HL-60 (cell line): ENCODE data around the gene S100A8.
A peak's percentile ranks its signal among the peaks of the same experiment; 100 is the strongest.

Experiments
- GABPA ChIP-seq: IDR thresholded peaks from 2 replicates; pipeline ENCODE4 v1.6.1; 2012; ENCODE audit warnings: low read depth
- POLR2AphosphoS5 ChIP-seq: IDR thresholded peaks from 2 replicates; pipeline ENCODE4 v1.6.1; 2012; ENCODE audit warnings: low read depth
- SPI1 ChIP-seq: IDR thresholded peaks from 2 replicates; pipeline ENCODE4 v1.6.1; 2012; ENCODE audit warnings: low read depth, mild to moderate bottlenecking, borderline replicate concordance
- TF ChIP-seq, protein P1 (sequence below): IDR thresholded peaks from one replicate; pipeline ENCODE4 v1.5.1; 2011; ENCODE audit warnings: low read length, control low read depth, inconsistent platforms; ENCODE audit not compliant: insufficient read depth
- TF ChIP-seq, protein P2 (sequence below): IDR thresholded peaks from 2 replicates; pipeline ENCODE4 v1.6.1; 2012; ENCODE audit warnings: low read depth; ENCODE audit not compliant: insufficient replicate concordance

DNA sequence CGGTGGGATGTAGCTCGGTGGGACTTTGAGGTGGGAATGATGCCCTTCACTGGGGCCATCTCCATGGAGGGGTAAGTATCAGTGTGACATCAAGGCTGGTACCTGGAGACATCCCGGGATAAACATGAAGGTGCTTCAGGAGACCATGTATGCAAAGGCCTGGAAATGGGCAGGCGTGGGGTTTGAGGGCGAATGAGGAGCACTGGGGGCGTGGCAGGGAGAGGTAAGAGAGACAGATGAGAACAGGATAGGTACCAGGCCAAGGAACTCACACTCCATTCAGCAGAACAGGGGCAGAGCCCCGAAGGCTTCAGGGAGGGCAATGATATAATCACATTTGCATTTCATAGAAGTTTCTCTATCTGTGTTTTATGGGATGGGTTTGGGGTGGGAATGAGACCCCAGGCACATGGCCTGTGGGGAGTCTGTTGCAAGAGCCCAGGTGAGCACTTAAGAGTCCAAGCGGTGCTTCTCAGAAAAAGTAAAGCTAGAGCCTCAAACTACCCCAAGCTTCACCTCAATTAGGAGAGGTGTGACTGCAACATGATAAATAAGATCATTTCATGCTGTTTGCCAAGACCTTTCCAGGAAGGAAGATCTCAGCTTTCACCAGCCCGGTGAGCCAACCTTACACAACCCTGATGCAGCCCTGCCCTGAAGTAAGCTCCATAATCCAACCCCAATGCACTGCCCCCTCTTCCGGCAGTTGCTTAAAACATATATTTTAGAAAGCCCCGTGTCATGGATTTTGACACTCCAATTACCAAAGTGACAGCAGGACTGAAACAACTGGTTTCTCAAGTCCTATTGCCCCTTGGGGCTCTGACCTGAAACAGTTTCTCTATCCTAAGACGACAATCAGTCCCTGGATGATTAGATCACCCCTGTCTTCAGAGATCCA lies 25.9 kb downstream of the S100A8 start:
- TF ChIP-seq, protein P1, sequence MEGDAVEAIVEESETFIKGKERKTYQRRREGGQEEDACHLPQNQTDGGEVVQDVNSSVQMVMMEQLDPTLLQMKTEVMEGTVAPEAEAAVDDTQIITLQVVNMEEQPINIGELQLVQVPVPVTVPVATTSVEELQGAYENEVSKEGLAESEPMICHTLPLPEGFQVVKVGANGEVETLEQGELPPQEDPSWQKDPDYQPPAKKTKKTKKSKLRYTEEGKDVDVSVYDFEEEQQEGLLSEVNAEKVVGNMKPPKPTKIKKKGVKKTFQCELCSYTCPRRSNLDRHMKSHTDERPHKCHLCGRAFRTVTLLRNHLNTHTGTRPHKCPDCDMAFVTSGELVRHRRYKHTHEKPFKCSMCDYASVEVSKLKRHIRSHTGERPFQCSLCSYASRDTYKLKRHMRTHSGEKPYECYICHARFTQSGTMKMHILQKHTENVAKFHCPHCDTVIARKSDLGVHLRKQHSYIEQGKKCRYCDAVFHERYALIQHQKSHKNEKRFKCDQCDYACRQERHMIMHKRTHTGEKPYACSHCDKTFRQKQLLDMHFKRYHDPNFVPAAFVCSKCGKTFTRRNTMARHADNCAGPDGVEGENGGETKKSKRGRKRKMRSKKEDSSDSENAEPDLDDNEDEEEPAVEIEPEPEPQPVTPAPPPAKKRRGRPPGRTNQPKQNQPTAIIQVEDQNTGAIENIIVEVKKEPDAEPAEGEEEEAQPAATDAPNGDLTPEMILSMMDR: no peak
- TF ChIP-seq, protein P2, sequence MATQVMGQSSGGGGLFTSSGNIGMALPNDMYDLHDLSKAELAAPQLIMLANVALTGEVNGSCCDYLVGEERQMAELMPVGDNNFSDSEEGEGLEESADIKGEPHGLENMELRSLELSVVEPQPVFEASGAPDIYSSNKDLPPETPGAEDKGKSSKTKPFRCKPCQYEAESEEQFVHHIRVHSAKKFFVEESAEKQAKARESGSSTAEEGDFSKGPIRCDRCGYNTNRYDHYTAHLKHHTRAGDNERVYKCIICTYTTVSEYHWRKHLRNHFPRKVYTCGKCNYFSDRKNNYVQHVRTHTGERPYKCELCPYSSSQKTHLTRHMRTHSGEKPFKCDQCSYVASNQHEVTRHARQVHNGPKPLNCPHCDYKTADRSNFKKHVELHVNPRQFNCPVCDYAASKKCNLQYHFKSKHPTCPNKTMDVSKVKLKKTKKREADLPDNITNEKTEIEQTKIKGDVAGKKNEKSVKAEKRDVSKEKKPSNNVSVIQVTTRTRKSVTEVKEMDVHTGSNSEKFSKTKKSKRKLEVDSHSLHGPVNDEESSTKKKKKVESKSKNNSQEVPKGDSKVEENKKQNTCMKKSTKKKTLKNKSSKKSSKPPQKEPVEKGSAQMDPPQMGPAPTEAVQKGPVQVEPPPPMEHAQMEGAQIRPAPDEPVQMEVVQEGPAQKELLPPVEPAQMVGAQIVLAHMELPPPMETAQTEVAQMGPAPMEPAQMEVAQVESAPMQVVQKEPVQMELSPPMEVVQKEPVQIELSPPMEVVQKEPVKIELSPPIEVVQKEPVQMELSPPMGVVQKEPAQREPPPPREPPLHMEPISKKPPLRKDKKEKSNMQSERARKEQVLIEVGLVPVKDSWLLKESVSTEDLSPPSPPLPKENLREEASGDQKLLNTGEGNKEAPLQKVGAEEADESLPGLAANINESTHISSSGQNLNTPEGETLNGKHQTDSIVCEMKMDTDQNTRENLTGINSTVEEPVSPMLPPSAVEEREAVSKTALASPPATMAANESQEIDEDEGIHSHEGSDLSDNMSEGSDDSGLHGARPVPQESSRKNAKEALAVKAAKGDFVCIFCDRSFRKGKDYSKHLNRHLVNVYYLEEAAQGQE: no peak
- TF ChIP-seq POLR2AphosphoS5 (0 out of 2 replicates have a peak, but pooled peaks have one; percentile 27), SPI1 (no peak), GABPA (no peak)
